ENCODE measurements around the gene DSP. TPM values are rescaled to one million over a fixed set of nuclear protein-coding genes. Genes with fewer than 3 reads are reported as not detected.

DSP gene
- total and polyA plus RNA-seq, 4 donors = 0.41 to 22.8 (median 5.2) TPM

DNA sequence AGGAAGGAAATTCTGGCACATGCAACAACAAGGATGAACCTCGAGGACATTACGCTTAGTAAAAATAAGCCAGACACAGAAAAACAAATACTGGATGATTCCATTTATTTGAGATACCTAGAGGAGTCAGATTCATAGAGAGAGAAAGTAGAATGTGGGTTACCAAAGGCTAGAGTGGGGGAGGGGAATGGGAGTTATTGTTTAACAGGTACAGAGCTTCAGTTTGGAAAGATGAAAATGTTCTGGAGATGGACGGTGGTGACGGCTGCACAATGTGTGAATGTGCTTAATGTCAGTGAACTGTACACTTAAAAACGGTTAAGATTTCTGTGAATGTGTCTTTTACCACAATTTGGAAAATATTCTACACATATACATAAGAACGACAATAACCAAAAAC lies 33.9 kb upstream of the DSP start:
- DNase-seq (no peak), ATAC-seq (ENCODE audit: low FRiP score) (no peak)
- 93 to 94% methylated on average over 6 of the region's 6 CpGs for WGBS, 2 donors
- Histone ChIP-seq H3K4me3 (ENCODE audit: low read length in 2 of 2) (no peak overlapping the region), H3K9me3 (ENCODE audit: control insufficient read depth, low read length) (no peaks in the 10 kb centered on the region), H3K4me1 (ENCODE audit: control insufficient read depth in 1 of 2, insufficient read depth in 2 of 2, low read length in 2 of 2) (no peaks in the 10 kb centered on the region), H3K27me3 (ENCODE audit: control insufficient read depth in 1 of 2, insufficient read depth in 2 of 2, low read length in 1 of 2) (no peaks in the 10 kb centered on the region), H3K27ac (ENCODE audit: low read depth in 1 of 2, low read length in 2 of 2) (no peak overlapping the region), H3K36me3 (ENCODE audit: control insufficient read depth in 1 of 2, insufficient read depth in 2 of 2, low read length in 1 of 2) (no peaks in the 10 kb centered on the region)
- intact Hi-C loops (cut with DNase I) = no loop called here

DNA sequence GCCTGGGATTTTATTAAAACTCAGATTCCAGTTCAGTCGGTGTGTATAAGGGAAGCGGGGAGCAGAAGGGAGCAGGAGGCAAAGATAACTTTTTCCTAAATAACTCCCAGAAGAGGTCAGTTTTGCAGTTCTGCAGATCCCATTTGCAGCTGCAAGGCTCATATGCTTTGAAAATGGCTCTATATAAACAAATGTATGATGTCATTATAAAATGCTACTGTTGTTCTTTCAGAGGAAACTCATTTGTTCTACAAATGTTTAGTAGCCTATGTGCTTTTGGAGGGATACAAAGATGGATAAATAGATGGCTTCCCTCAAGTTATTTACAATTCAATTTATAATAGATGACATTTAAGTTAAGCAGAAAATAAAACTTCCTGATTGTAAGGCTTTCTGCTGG lies 29.2 kb upstream of the DSP start:
- Histone ChIP-seq H3K4me3 (ENCODE audit: low read length in 2 of 2) (no peak overlapping the region), H3K27ac (ENCODE audit: low read depth in 1 of 2, low read length in 2 of 2) (no peak overlapping the region), H3K9me3 (ENCODE audit: control insufficient read depth, low read length) (peaks cover 2% of the 10 kb centered on the region), H3K36me3 (ENCODE audit: control insufficient read depth in 1 of 2, insufficient read depth in 2 of 2, low read length in 1 of 2) (no peaks in the 10 kb centered on the region), H3K27me3 (ENCODE audit: control insufficient read depth in 1 of 2, insufficient read depth in 2 of 2, low read length in 1 of 2) (no peaks in the 10 kb centered on the region), H3K4me1 (ENCODE audit: control insufficient read depth in 1 of 2, insufficient read depth in 2 of 2, low read length in 2 of 2) (no peaks in the 10 kb centered on the region)
- DNase-seq (no peak), ATAC-seq (ENCODE audit: low FRiP score) (no peak)
- WGBS, 2 donors = 34 to 54% methylated on average over 2 of the region's 2 CpGs
- intact Hi-C loops (cut with DNase I) = no loop called here

DNA sequence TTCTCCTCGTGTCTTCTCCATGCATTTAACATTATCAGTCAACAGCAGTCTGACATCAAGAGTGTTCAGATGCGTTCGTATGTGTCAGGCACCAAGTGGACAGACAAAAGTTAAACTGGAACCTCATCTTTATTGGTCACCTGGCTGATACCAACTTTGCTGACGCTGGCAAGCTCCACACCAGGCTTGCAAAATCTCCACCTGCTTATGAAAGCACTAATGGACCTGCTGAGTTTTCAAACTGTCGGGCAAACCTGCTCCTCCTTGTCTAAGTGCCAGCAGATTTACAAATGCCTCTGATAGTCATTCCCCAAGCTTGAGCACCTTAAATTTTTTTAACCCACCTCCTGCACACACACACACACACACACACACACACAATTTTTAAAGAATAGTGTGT lies 27.9 kb upstream of the DSP start:
- WGBS, 2 donors = 72 to 76% methylated on average over 5 of the region's 5 CpGs
- intact Hi-C loops (cut with DNase I) = no loop called here
- peaks cover 2% of the 10 kb centered on the region for H3K9me3 ChIP-seq (ENCODE audit: control insufficient read depth, low read length)
- ATAC-seq (ENCODE audit: low FRiP score) = no peak
- H3K4me3 ChIP-seq (ENCODE audit: low read length in 2 of 2) = no peak overlapping the region
- no peak for DNase-seq
- no peak overlapping the region for H3K27ac ChIP-seq (ENCODE audit: low read depth in 1 of 2, low read length in 2 of 2)
- no peaks in the 10 kb centered on the region for H3K27me3 ChIP-seq (ENCODE audit: control insufficient read depth in 1 of 2, insufficient read depth in 2 of 2, low read length in 1 of 2)
- H3K36me3 ChIP-seq (ENCODE audit: control insufficient read depth in 1 of 2, insufficient read depth in 2 of 2, low read length in 1 of 2) = no peaks in the 10 kb centered on the region
- H3K4me1 ChIP-seq (ENCODE audit: control insufficient read depth in 1 of 2, insufficient read depth in 2 of 2, low read length in 2 of 2) = no peaks in the 10 kb centered on the region

DNA sequence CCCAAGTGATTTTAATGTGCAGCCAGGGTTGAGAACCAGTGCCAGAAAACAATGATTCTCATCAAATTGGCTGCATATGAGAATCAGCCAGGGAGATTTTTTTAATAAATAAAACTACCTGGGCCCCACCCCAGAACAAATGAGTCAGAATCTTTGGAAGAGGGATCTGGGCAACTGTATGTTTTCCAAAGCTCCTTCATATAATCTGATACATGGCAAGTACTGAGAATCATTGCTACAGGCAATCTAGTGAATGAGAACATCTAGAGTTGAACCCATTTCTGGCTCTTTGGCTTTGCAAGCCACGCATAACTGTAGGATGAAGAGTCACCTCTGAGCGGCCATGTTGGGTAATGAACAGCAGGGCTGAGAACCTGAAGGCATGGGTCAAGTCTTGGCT lies 26.1 kb upstream of the DSP start:
- no peak overlapping the region for H3K4me3 ChIP-seq (ENCODE audit: low read length in 2 of 2)
- DNase-seq (no peak), ATAC-seq (ENCODE audit: low FRiP score) (no peak)
- peaks cover 2% of the 10 kb centered on the region for H3K9me3 ChIP-seq (ENCODE audit: control insufficient read depth, low read length)
- intact Hi-C loops (cut with DNase I) = no loop called here
- H3K4me1 ChIP-seq (ENCODE audit: control insufficient read depth in 1 of 2, insufficient read depth in 2 of 2, low read length in 2 of 2) = no peaks in the 10 kb centered on the region
- no peaks in the 10 kb centered on the region for H3K36me3 ChIP-seq (ENCODE audit: control insufficient read depth in 1 of 2, insufficient read depth in 2 of 2, low read length in 1 of 2)
- H3K27ac ChIP-seq (ENCODE audit: low read depth in 1 of 2, low read length in 2 of 2) = no peak overlapping the region
- 82 to 88% methylated on average over 2 of the region's 2 CpGs for WGBS, 2 donors
- no peaks in the 10 kb centered on the region for H3K27me3 ChIP-seq (ENCODE audit: control insufficient read depth in 1 of 2, insufficient read depth in 2 of 2, low read length in 1 of 2)

DNA sequence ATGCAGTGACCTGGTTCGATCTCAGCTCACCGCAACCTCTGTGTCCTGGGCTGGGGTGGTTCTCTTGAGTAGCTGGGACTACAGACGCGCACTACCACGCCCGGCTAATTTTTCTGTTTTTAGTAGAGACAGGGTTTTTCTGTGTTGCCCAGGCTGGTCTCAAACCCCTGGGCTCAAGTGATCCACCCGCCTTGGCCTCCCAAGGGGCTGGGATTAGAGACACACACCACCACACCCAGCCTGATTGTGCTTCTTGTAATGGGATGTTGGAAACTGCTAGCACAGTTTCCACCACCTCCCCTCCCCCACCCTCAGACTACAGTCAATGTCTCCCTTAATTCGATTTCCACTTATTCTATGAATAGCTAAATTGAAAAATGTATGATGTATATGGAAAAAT lies 22.6 kb upstream of the DSP start:
- Histone ChIP-seq H3K27me3 (ENCODE audit: control insufficient read depth in 1 of 2, insufficient read depth in 2 of 2, low read length in 1 of 2) (no peaks in the 10 kb centered on the region), H3K4me1 (ENCODE audit: control insufficient read depth in 1 of 2, insufficient read depth in 2 of 2, low read length in 2 of 2) (no peaks in the 10 kb centered on the region), H3K27ac (ENCODE audit: low read depth in 1 of 2, low read length in 2 of 2) (no peak overlapping the region), H3K4me3 (ENCODE audit: low read length in 2 of 2) (no peak overlapping the region), H3K36me3 (ENCODE audit: control insufficient read depth in 1 of 2, insufficient read depth in 2 of 2, low read length in 1 of 2) (no peaks in the 10 kb centered on the region), H3K9me3 (ENCODE audit: control insufficient read depth, low read length) (peaks cover 2% of the 10 kb centered on the region)
- WGBS, 2 donors = 83 to 86% methylated on average over 8 of the region's 8 CpGs
- intact Hi-C loops (cut with DNase I) = no loop called here
- ATAC-seq (ENCODE audit: low FRiP score) (no peak), DNase-seq (no peak)

DNA sequence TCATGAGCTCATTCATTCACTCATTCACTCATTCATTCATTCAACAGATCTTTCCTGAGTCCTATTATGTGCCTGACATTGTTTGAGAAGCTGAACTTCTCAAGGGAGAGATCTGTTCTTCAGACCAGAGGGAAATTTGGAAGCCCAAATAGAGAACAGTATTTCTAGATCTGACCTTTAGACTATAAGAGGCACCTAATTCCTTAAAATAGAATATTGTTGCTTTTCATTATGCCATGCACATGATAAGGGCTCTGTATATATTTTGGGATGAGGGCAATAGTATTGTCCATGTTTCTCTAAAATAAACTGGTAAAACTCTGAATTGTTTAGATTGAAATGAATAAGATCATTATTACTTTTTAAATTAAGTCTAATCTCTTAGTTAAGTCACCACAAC lies 18.6 kb upstream of the DSP start:
- intact Hi-C loops (cut with DNase I) = no loop called here
- H3K4me3 ChIP-seq (ENCODE audit: low read length in 2 of 2) = no peak overlapping the region
- H3K27me3 ChIP-seq (ENCODE audit: control insufficient read depth in 1 of 2, insufficient read depth in 2 of 2, low read length in 1 of 2) = no peaks in the 10 kb centered on the region
- ATAC-seq (ENCODE audit: low FRiP score) (no peak), DNase-seq (no peak)
- no peaks in the 10 kb centered on the region for H3K36me3 ChIP-seq (ENCODE audit: control insufficient read depth in 1 of 2, insufficient read depth in 2 of 2, low read length in 1 of 2)
- no peaks in the 10 kb centered on the region for H3K9me3 ChIP-seq (ENCODE audit: control insufficient read depth, low read length)
- H3K4me1 ChIP-seq (ENCODE audit: control insufficient read depth in 1 of 2, insufficient read depth in 2 of 2, low read length in 2 of 2) = no peaks in the 10 kb centered on the region
- H3K27ac ChIP-seq (ENCODE audit: low read depth in 1 of 2, low read length in 2 of 2) = no peak overlapping the region

DNA sequence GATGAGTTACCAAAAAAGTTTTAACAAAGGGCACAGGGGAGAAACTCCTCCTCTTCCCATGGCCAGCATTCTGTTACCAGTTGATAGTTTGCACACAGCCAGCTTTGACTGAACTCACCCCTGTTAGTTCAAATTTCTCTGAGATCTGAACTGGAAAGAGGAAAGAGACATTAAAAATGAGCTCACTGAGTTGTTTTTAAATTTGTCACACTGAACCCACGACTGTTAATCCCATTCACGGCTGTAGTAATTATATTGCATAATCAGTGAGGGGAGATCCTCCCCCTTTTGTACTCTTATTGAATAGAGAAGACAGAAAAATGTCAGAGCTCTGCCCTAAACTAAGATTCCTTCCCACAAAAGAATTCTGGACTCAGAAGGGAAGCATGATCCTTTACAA lies 17.5 kb upstream of the DSP start:
- ATAC-seq (ENCODE audit: low FRiP score) (no peak), DNase-seq (no peak)
- WGBS, 2 donors = 38 to 39% methylated on average over 2 of the region's 2 CpGs
- no peaks in the 10 kb centered on the region for H3K27me3 ChIP-seq (ENCODE audit: control insufficient read depth in 1 of 2, insufficient read depth in 2 of 2, low read length in 1 of 2)
- H3K4me1 ChIP-seq (ENCODE audit: control insufficient read depth in 1 of 2, insufficient read depth in 2 of 2, low read length in 2 of 2) = no peaks in the 10 kb centered on the region
- no peak overlapping the region for H3K4me3 ChIP-seq (ENCODE audit: low read length in 2 of 2)
- H3K27ac ChIP-seq (ENCODE audit: low read depth in 1 of 2, low read length in 2 of 2) = no peak overlapping the region
- H3K9me3 ChIP-seq (ENCODE audit: control insufficient read depth, low read length) = no peaks in the 10 kb centered on the region
- H3K36me3 ChIP-seq (ENCODE audit: control insufficient read depth in 1 of 2, insufficient read depth in 2 of 2, low read length in 1 of 2) = no peaks in the 10 kb centered on the region
- intact Hi-C loops (cut with DNase I) = no loop called here

DNA sequence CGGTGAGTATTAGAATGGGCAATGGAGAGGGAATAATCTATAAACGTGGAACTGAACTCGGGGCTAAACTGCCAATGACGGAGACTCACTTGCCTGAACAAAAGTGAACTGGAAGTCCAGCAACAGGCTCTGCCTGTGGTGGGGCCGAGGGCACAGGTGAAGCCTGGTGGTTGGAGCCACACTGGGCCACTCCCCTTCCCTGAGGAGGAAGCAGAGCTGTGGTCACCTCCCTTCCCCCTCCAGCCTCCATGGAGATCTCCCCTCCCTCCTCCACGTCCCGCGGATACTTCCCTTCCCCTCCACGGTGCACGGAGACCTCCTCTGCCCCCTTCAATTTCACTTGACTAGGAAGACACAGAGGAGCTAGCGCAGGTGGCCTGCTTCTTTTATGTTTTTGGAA lies 14.7 kb upstream of the DSP start:
- no peak overlapping the region for H3K27ac ChIP-seq (ENCODE audit: low read depth in 1 of 2, low read length in 2 of 2)
- H3K27me3 ChIP-seq (ENCODE audit: control insufficient read depth in 1 of 2, insufficient read depth in 2 of 2, low read length in 1 of 2) = no peaks in the 10 kb centered on the region
- no peak overlapping the region for H3K4me3 ChIP-seq (ENCODE audit: low read length in 2 of 2)
- H3K4me1 ChIP-seq (ENCODE audit: control insufficient read depth in 1 of 2, insufficient read depth in 2 of 2, low read length in 2 of 2) = no peaks in the 10 kb centered on the region
- H3K36me3 ChIP-seq (ENCODE audit: control insufficient read depth in 1 of 2, insufficient read depth in 2 of 2, low read length in 1 of 2) = no peaks in the 10 kb centered on the region
- 54 to 55% methylated on average over 11 of the region's 11 CpGs for WGBS, 2 donors
- DNase-seq = no peak
- no peak for ATAC-seq (ENCODE audit: low FRiP score)
- H3K9me3 ChIP-seq (ENCODE audit: control insufficient read depth, low read length) = no peaks in the 10 kb centered on the region
- intact Hi-C loops (cut with DNase I) = no loop called here

DNA sequence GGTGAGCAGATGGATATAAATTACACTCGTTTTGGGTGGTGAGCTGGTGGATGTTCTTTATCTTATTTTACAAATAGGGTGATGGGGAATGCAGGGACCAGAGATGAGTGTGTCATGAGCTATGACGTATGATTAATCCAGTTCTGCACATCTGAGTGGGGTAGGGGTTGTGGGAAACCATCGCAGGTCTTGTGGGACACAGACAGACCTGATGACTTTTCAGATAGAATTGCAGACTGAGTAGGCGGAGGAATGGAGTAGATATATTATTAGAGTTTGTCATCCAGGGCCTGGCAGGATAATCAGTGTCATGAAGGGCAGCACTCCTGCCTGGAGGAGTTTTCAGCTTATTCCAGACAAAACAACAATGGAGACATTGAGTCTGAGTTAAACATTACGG lies 12.9 kb upstream of the DSP start:
- Histone ChIP-seq H3K9me3 (ENCODE audit: control insufficient read depth, low read length) (no peaks in the 10 kb centered on the region), H3K4me3 (ENCODE audit: low read length in 2 of 2) (no peak overlapping the region), H3K36me3 (ENCODE audit: control insufficient read depth in 1 of 2, insufficient read depth in 2 of 2, low read length in 1 of 2) (no peaks in the 10 kb centered on the region), H3K27me3 (ENCODE audit: control insufficient read depth in 1 of 2, insufficient read depth in 2 of 2, low read length in 1 of 2) (no peaks in the 10 kb centered on the region), H3K4me1 (ENCODE audit: control insufficient read depth in 1 of 2, insufficient read depth in 2 of 2, low read length in 2 of 2) (no peaks in the 10 kb centered on the region), H3K27ac (ENCODE audit: low read depth in 1 of 2, low read length in 2 of 2) (no peak overlapping the region)
- intact Hi-C loops (cut with DNase I) = no loop called here
- no peak for DNase-seq
- WGBS, 2 donors = 25 to 31% methylated on average over 5 of the region's 5 CpGs
- no peak for ATAC-seq (ENCODE audit: low FRiP score)
